ENCODE data around the gene NDUFB4. TPM values are rescaled to one million over a fixed set of nuclear protein-coding genes. Genes with fewer than 3 reads are reported as not detected.
A peak's percentile ranks its signal among the peaks of the same experiment; 100 is the strongest.
"Not testable (repeated sequence)": the region's sequence is repeated elsewhere in the genome, so short reads cannot be mapped to it uniquely, and the experiment has no call there.

Gene NDUFB4
- total RNA-seq, 1 experiment from 2014 or later, result 135 TPM

- Histone ChIP-seq H3K9me3 (replicated peaks) (no peaks in the 10 kb centered on the region), H3K4me3 (no peak overlapping the region), H3K27ac (no peak overlapping the region), H3K36me3 (peaks cover 61% of the 10 kb centered on the region), H3K4me1 (replicated peaks) (no peaks in the 10 kb centered on the region; the same call in 1 of the 2 replicates), H3K27me3 (replicated peaks) (no peaks in the 10 kb centered on the region)
- no peak for DNase-seq (ENCODE audit: low read depth in 1 of 2, low spot score in 2 of 2)
Observed at GRCh38 chr3:120601554-120601953, 5.4 kb downstream of the NDUFB4 start.

- Histone ChIP-seq H3K27ac (no peak overlapping the region), H3K4me1 (replicated peaks) (no peaks in the 10 kb centered on the region), H3K36me3 (peaks cover 53% of the 10 kb centered on the region), H3K4me3 (no peak overlapping the region), H3K27me3 (replicated peaks) (no peaks in the 10 kb centered on the region), H3K9me3 (replicated peaks) (no peaks in the 10 kb centered on the region)
- DNase-seq (ENCODE audit: low read depth in 1 of 2, low spot score in 2 of 2), result no peak
Observed at GRCh38 chr3:120602682-120603081, 6.5 kb downstream of the NDUFB4 start.

GRCh38 chr3:120604382-120604781 is 8.2 kb downstream of the NDUFB4 start:
- H3K9me3 ChIP-seq (replicated peaks), result no peaks in the 10 kb centered on the region
- H3K4me3 ChIP-seq, result no peak overlapping the region
- no peaks in the 10 kb centered on the region for H3K4me1 ChIP-seq (replicated peaks)
- H3K36me3 ChIP-seq, result peaks cover 36% of the 10 kb centered on the region
- no peaks in the 10 kb centered on the region for H3K27me3 ChIP-seq (replicated peaks)
- H3K27ac ChIP-seq, result no peak overlapping the region
- DNase-seq (ENCODE audit: low read depth in 1 of 2, low spot score in 2 of 2), result no peak

- Histone ChIP-seq H3K36me3 (peaks cover 32% of the 10 kb centered on the region), H3K4me3 (no peak overlapping the region)
Observed at GRCh38 chr3:120604784-120605183, 8.6 kb downstream of the NDUFB4 start.

GRCh38 chr3:120608506-120608905 is 12.4 kb downstream of the NDUFB4 start:
- Histone ChIP-seq H3K36me3 (no peaks in the 10 kb centered on the region), H3K4me3 (no peak overlapping the region), H3K4me1 (replicated peaks) (no peaks in the 10 kb centered on the region), H3K9me3 (replicated peaks) (no peaks in the 10 kb centered on the region), H3K27me3 (replicated peaks) (no peaks in the 10 kb centered on the region), H3K27ac (no peak overlapping the region)
- DNase-seq (ENCODE audit: low read depth in 1 of 2, low spot score in 2 of 2), result no peak

More at GRCh38 chr3:120604784-120605183, 8.6 kb downstream of the NDUFB4 start:
- Histone ChIP-seq H3K4me1 (replicated peaks) (no peaks in the 10 kb centered on the region), H3K27ac (no peak overlapping the region), H3K27me3 (replicated peaks) (no peaks in the 10 kb centered on the region), H3K9me3 (replicated peaks) (no peaks in the 10 kb centered on the region)
- no peak for DNase-seq (ENCODE audit: low read depth in 1 of 2, low spot score in 2 of 2)

- peaks cover 12% of the 10 kb centered on the region for H3K4me1 ChIP-seq (replicated peaks)
- H3K27me3 ChIP-seq (replicated peaks), result no peaks in the 10 kb centered on the region
- no peak overlapping the region for H3K4me3 ChIP-seq
- H3K27ac ChIP-seq, result no peak overlapping the region
- no peaks in the 10 kb centered on the region for H3K36me3 ChIP-seq
- no peaks in the 10 kb centered on the region for H3K9me3 ChIP-seq (replicated peaks)
- DNase-seq (ENCODE audit: low read depth in 1 of 2, low spot score in 2 of 2), result no peak
Observed at GRCh38 chr3:120614765-120615164, 18.6 kb downstream of the NDUFB4 start.

- H3K4me1 ChIP-seq (replicated peaks), result peaks cover 12% of the 10 kb centered on the region
- H3K27me3 ChIP-seq (replicated peaks), result no peaks in the 10 kb centered on the region
- H3K9me3 ChIP-seq (replicated peaks), result no peaks in the 10 kb centered on the region
- H3K27ac ChIP-seq, result peak overlapping the region; percentile 6; the same call in 1 of the 2 replicates
- no peak overlapping the region for H3K4me3 ChIP-seq
- no peaks in the 10 kb centered on the region for H3K36me3 ChIP-seq
- peak; percentile 39 to 51 for DNase-seq (ENCODE audit: low read depth in 1 of 2, low spot score in 2 of 2)
Observed at GRCh38 chr3:120615847-120616609, 19.9 kb downstream of the NDUFB4 start.

- H3K27me3 ChIP-seq (replicated peaks); H3K9me3 ChIP-seq (replicated peaks); H3K27ac ChIP-seq; H3K4me3 ChIP-seq; H3K36me3 ChIP-seq; DNase-seq (ENCODE audit: low read depth in 1 of 2, low spot score in 2 of 2): not testable (repeated sequence)
- peaks cover 12% of the 10 kb centered on the region for H3K4me1 ChIP-seq (replicated peaks)
Observed at GRCh38 chr3:120616745-120617144, 20.6 kb downstream of the NDUFB4 start.

GRCh38 chr3:120622457-120622856 is 26.3 kb downstream of the NDUFB4 start:
- Histone ChIP-seq H3K27me3 (replicated peaks) (no peaks in the 10 kb centered on the region), H3K4me3 (no peak overlapping the region), H3K36me3 (no peaks in the 10 kb centered on the region), H3K4me1 (replicated peaks) (peaks cover 11% of the 10 kb centered on the region), H3K9me3 (replicated peaks) (no peaks in the 10 kb centered on the region), H3K27ac (peak overlapping the region; percentile 44; the same call in 1 of the 2 replicates)
- no peak for DNase-seq (ENCODE audit: low read depth in 1 of 2, low spot score in 2 of 2)

- Histone ChIP-seq H3K27me3 (replicated peaks) (no peaks in the 10 kb centered on the region), H3K4me1 (replicated peaks) (peaks cover 11% of the 10 kb centered on the region), H3K27ac (peak overlapping the region; percentile 44; the same call in 1 of the 2 replicates), H3K9me3 (replicated peaks) (no peaks in the 10 kb centered on the region), H3K4me3 (no peak overlapping the region), H3K36me3 (no peaks in the 10 kb centered on the region)
- DNase-seq (ENCODE audit: low read depth in 1 of 2, low spot score in 2 of 2), result peak; percentile 60 to 61
Observed at GRCh38 chr3:120622870-120623726, 27.0 kb downstream of the NDUFB4 start.

GRCh38 chr3:120623727-120624093 is 27.6 kb downstream of the NDUFB4 start:
- H3K9me3 ChIP-seq (replicated peaks), result no peaks in the 10 kb centered on the region
- H3K4me3 ChIP-seq, result no peak overlapping the region
- H3K36me3 ChIP-seq, result no peaks in the 10 kb centered on the region
- peaks cover 11% of the 10 kb centered on the region for H3K4me1 ChIP-seq (replicated peaks)
- H3K27ac ChIP-seq, result no peak overlapping the region; the same call in 1 of the 2 replicates
- H3K27me3 ChIP-seq (replicated peaks), result no peaks in the 10 kb centered on the region
- DNase-seq (ENCODE audit: low read depth in 1 of 2, low spot score in 2 of 2), result no peak

GRCh38 chr3:120625159-120625586 is 29.0 kb downstream of the NDUFB4 start:
- peaks cover 11% of the 10 kb centered on the region for H3K4me1 ChIP-seq (replicated peaks)
- H3K27me3 ChIP-seq (replicated peaks), result no peaks in the 10 kb centered on the region
- no peaks in the 10 kb centered on the region for H3K36me3 ChIP-seq
- no peaks in the 10 kb centered on the region for H3K9me3 ChIP-seq (replicated peaks)
- no peak overlapping the region for H3K27ac ChIP-seq
- DNase-seq (ENCODE audit: low read depth in 1 of 2, low spot score in 2 of 2), result no peak
- no peak overlapping the region for H3K4me3 ChIP-seq

GRCh38 chr3:120634539-120634938 is 38.4 kb downstream of the NDUFB4 start:
- H3K36me3 ChIP-seq, result no peaks in the 10 kb centered on the region
- H3K4me1 ChIP-seq (replicated peaks), result no peaks in the 10 kb centered on the region
- no peaks in the 10 kb centered on the region for H3K9me3 ChIP-seq (replicated peaks)
- no peak overlapping the region for H3K4me3 ChIP-seq
- no peaks in the 10 kb centered on the region for H3K27me3 ChIP-seq (replicated peaks)
- H3K27ac ChIP-seq, result no peak overlapping the region
- no peak for DNase-seq (ENCODE audit: low read depth in 1 of 2, low spot score in 2 of 2)

GRCh38 chr3:120636795-120637401 is 40.8 kb downstream of the NDUFB4 start:
- H3K27ac ChIP-seq, result no peak overlapping the region
- no peak overlapping the region for H3K4me3 ChIP-seq
- H3K27me3 ChIP-seq (replicated peaks), result no peaks in the 10 kb centered on the region
- no peaks in the 10 kb centered on the region for H3K36me3 ChIP-seq
- DNase-seq (ENCODE audit: low read depth in 1 of 2, low spot score in 2 of 2), result no peak
- H3K9me3 ChIP-seq (replicated peaks), result no peaks in the 10 kb centered on the region
- H3K4me1 ChIP-seq (replicated peaks), result no peaks in the 10 kb centered on the region

Measured in SJSA1 (cell line).